HEK293 (cell line): ENCODE measurements around the gene SELENOF.

ENCODE experiments used
- CTCF ChIA-PET: fragments of 350-600 bp; formaldehyde crosslinking; extraction: SDS; loops from one replicate; lab custom pipeline; 2021; ENCODE audit warnings: antibody characterized with exemption; lab: Yijun Ruan, JAX
- POLR2A ChIA-PET: fragments of 300-600 bp; formaldehyde crosslinking; extraction: SDS; loops from one replicate; lab custom pipeline; 2020; ENCODE audit warnings: antibody characterized with exemption, inconsistent platforms; lab: Yijun Ruan, JAX
- H3K27ac ChIP-seq: fragments of 200-500 bp; sonication (Bioruptor generic); 2 replicates; pipeline ENCODE4 v1.5.1; 2014; ENCODE audit warnings: low read depth, low read length, control low read depth, inconsistent platforms; ENCODE audit errors: extremely low read depth
- H3K36me3 ChIP-seq, 2 experiments: fragments of 200-500 bp in 1 of 2; sonication (Bioruptor generic) in 1 of 2; 1 replicate in 1 of 2; 2 replicates in 1 of 2; pipeline ENCODE4 v1.5.1; 2014 to 2017; ENCODE audit warnings: inconsistent platforms in 2 of 2, low read length in 2 of 2; ENCODE audit not compliant: control insufficient read depth in 2 of 2, insufficient read depth in 1 of 2
- H3K4me1 ChIP-seq: fragments of 200-500 bp; sonication (Bioruptor generic); 2 replicates; pipeline ENCODE4 v1.5.1; 2014; ENCODE audit warnings: mild to moderate bottlenecking, low read length, inconsistent platforms; ENCODE audit not compliant: control insufficient read depth, insufficient read depth
- H3K4me3 ChIP-seq: 2 replicates; pipeline ENCODE4 v1.5.1; 2011; ENCODE audit warnings: low read depth, mild to moderate bottlenecking, control low read depth, low read length, moderate library complexity
- H3K9me3 ChIP-seq: fragments of 200-500 bp; sonication (Bioruptor generic); 2 replicates; pipeline ENCODE4 v1.5.1; 2014; ENCODE audit warnings: low read depth, low read length, inconsistent platforms; ENCODE audit not compliant: control insufficient read depth, insufficient read depth
- ELK4 ChIP-seq: IDR thresholded peaks from 2 replicates; pipeline ENCODE4 v1.6.1; 2011; ENCODE audit warnings: mild to moderate bottlenecking, low read depth, low read length, borderline replicate concordance
- PRDM6 ChIP-seq: fragments of 450-650 bp; formaldehyde crosslinking; IDR thresholded peaks from 2 replicates; pipeline ENCODE4 v1.5.1; 2017; ENCODE audit warnings: missing biosample characterization, missing genetic modification characterization
- WT1 ChIP-seq: fragments of 450-650 bp; formaldehyde crosslinking; IDR thresholded peaks from 2 replicates; pipeline ENCODE4 v1.5.1; 2016; ENCODE audit warnings: missing biosample characterization, missing genetic modification characterization
- ZBTB17 ChIP-seq: fragments of 450-650 bp; formaldehyde crosslinking; IDR thresholded peaks from 2 replicates; pipeline ENCODE4 v1.5.1; 2016; ENCODE audit warnings: missing biosample characterization, missing genetic modification characterization
- ZBTB49 ChIP-seq: fragments of 450-650 bp; formaldehyde crosslinking; IDR thresholded peaks from 2 replicates; pipeline ENCODE4 v1.5.1; 2016; ENCODE audit warnings: missing biosample characterization, missing genetic modification characterization, low read depth
- ZNF114 ChIP-seq: fragments of 450-650 bp; formaldehyde crosslinking; IDR thresholded peaks from 2 replicates; pipeline ENCODE4 v1.5.0; 2017; ENCODE audit warnings: missing biosample characterization, missing genetic modification characterization
- ZNF146 ChIP-seq: fragments of 450-650 bp; formaldehyde crosslinking; IDR thresholded peaks from 2 replicates; pipeline ENCODE4 v1.5.1; 2016; ENCODE audit warnings: missing biosample characterization, missing genetic modification characterization
- ZNF280D ChIP-seq: fragments of 450-650 bp; formaldehyde crosslinking; IDR thresholded peaks from 2 replicates; pipeline ENCODE4 v1.5.1; 2016; ENCODE audit warnings: missing biosample characterization, missing genetic modification characterization
- ZNF362 ChIP-seq: fragments of 450-650 bp; formaldehyde crosslinking; IDR thresholded peaks from 2 replicates; pipeline ENCODE4 v1.5.1; 2016; ENCODE audit warnings: missing biosample characterization, missing genetic modification characterization
- ZNF596 ChIP-seq: fragments of 450-650 bp; IDR thresholded peaks from 2 replicates; pipeline ENCODE4 v1.5.0; 2018; ENCODE audit warnings: missing biosample characterization, mild to moderate bottlenecking, missing genetic modification characterization, moderate library complexity
- ZNF692 ChIP-seq: fragments of 450-650 bp; formaldehyde crosslinking; IDR thresholded peaks from 2 replicates; pipeline ENCODE4 v1.5.1; 2016; ENCODE audit warnings: missing biosample characterization, missing genetic modification characterization
- ZNF791 ChIP-seq: fragments of 450-650 bp; formaldehyde crosslinking; IDR thresholded peaks from 2 replicates; pipeline ENCODE4 v1.5.1; 2016; ENCODE audit warnings: missing biosample characterization, missing genetic modification characterization
- ZSCAN5A ChIP-seq: fragments of 450-650 bp; formaldehyde crosslinking; IDR thresholded peaks from 2 replicates; pipeline ENCODE4 v1.5.1; 2016; ENCODE audit warnings: missing biosample characterization, missing genetic modification characterization

The SELENOF gene

GRCh38 chr1:86833461-86834215, 80.3 kb downstream of the SELENOF start (continued):
- no peak for TF ChIP-seq ZNF280D (tag by site-specific recombination)
- TF ChIP-seq ZSCAN5A, result no peak
- TF ChIP-seq ZNF791 (tag by site-specific recombination), result no peak
- TF ChIP-seq ELK4, result no peak
- no peak for TF ChIP-seq ZNF114 (tag by site-specific recombination)
- TF ChIP-seq ZNF692 (tag by site-specific recombination), result 0 out of 2 replicates have a peak, but pooled peaks have one; percentile 31
- no peak for TF ChIP-seq ZNF146 (tag by site-specific recombination)
- TF ChIP-seq ZNF596 (tag by site-specific recombination), result peak; percentile 45; the same call in 1 of the 2 replicates
- TF ChIP-seq ZNF362 (tag by site-specific recombination), result no peak

GRCh38 chr1:86832433-86832832, 81.5 kb downstream of the SELENOF start:
- no peak overlapping the region for H3K4me3 ChIP-seq
- no peaks in the 10 kb centered on the region for H3K4me1 ChIP-seq
- no peak overlapping the region for H3K27ac ChIP-seq
- ChIA-PET POLR2A (no interaction called here), CTCF (interaction anchor here (0.8 to 1.9 kb wide), 4 partner anchors 27 to 251 kb away, joined by 3 to 13 read pairs (median 3); no protein-coding TSS in a partner anchor)
- H3K9me3 ChIP-seq, result no peaks in the 10 kb centered on the region
- peak; percentile 94 for TF ChIP-seq ZBTB17 (tag by site-specific recombination)
- TF ChIP-seq PRDM6 (tag by site-specific recombination), result no peak
- no peak for TF ChIP-seq WT1 (tag by site-specific recombination)
- no peak for TF ChIP-seq ZBTB49 (tag by site-specific recombination)
- no peaks in the 10 kb centered on the region for H3K36me3 ChIP-seq
